H9 (cell line): ENCODE measurements around the gene HRAS. TPM values are rescaled to one million over a fixed set of nuclear protein-coding genes. Genes with fewer than 3 reads are reported as not detected.

Experiments
- DNase-seq: peaks from one replicate; pipeline ENCODE4 v3.0.0-alpha.2; 2017
- H2AFZ ChIP-seq: one replicate; pipeline ENCODE4 v1.6.1; 2013; ENCODE audit warnings: mild to moderate bottlenecking, low read length, control low read depth, moderate library complexity
- H2AK5ac ChIP-seq: 2 replicates; pipeline ENCODE4 v1.6.1; 2013; ENCODE audit warnings: low read length, control low read depth, mixed read lengths; ENCODE audit not compliant: insufficient read length
- H2BK120ac ChIP-seq: one replicate; pipeline ENCODE4 v1.6.1; 2013; ENCODE audit warnings: low read depth, mild to moderate bottlenecking, low read length, control low read depth, inconsistent platforms; ENCODE audit not compliant: poor library complexity, severe bottlenecking
- H2BK12ac ChIP-seq: 2 replicates; pipeline ENCODE4 v1.6.1; 2013; ENCODE audit warnings: low read length, control low read depth, mixed read lengths, low read depth; ENCODE audit not compliant: insufficient read length
- H2BK15ac ChIP-seq: 2 replicates; pipeline ENCODE4 v1.6.1; 2013; ENCODE audit warnings: low read depth, low read length, control low read depth
- H2BK20ac ChIP-seq: one replicate; pipeline ENCODE4 v1.6.1; 2013; ENCODE audit warnings: low read depth, mild to moderate bottlenecking, low read length, control low read depth, inconsistent platforms; ENCODE audit not compliant: poor library complexity, severe bottlenecking
- H2BK5ac ChIP-seq: 2 replicates; pipeline ENCODE4 v1.6.1; 2013; ENCODE audit warnings: low read length, control low read depth, mixed read lengths; ENCODE audit not compliant: insufficient read length
- H3K14ac ChIP-seq: 2 replicates; pipeline ENCODE4 v1.6.1; 2013; ENCODE audit warnings: low read length, control low read depth; ENCODE audit not compliant: insufficient read depth
- H3K18ac ChIP-seq: 2 replicates; pipeline ENCODE4 v1.6.1; 2013; ENCODE audit warnings: low read depth, mild to moderate bottlenecking, mixed read lengths, low read length, control low read depth; ENCODE audit not compliant: insufficient read length
- H3K23ac ChIP-seq: 2 replicates; pipeline ENCODE4 v1.6.1; 2013; ENCODE audit warnings: low read length, control low read depth, mixed read lengths, low read depth; ENCODE audit not compliant: insufficient read length
- H3K23me2 ChIP-seq: 2 replicates; pipeline ENCODE4 v1.6.1; 2013; ENCODE audit warnings: low read depth, mild to moderate bottlenecking, mixed read lengths, low read length, control low read depth; ENCODE audit not compliant: insufficient read length, poor library complexity, severe bottlenecking
- H3K27ac ChIP-seq: 2 replicates; pipeline ENCODE4 v1.5.1; 2013; ENCODE audit warnings: low read length, control low read depth, mixed read lengths, low read depth; ENCODE audit not compliant: insufficient read length
- H3K27me3 ChIP-seq: 2 replicates; pipeline ENCODE4 v1.6.1; 2013; ENCODE audit warnings: low read length, control low read depth, inconsistent platforms; ENCODE audit not compliant: insufficient read depth
- H3K4ac ChIP-seq: 2 replicates; pipeline ENCODE4 v1.6.1; 2013; ENCODE audit warnings: low read depth, mild to moderate bottlenecking, control low read depth, inconsistent platforms, low read length, moderate library complexity
- H3K4me1 ChIP-seq: 2 replicates; pipeline ENCODE4 v1.6.1; 2013; ENCODE audit warnings: low read length, control low read depth, inconsistent platforms; ENCODE audit not compliant: insufficient read depth
- H3K4me2 ChIP-seq: 2 replicates; pipeline ENCODE4 v1.6.1; 2013; ENCODE audit warnings: low read length, control low read depth, mixed read lengths; ENCODE audit not compliant: insufficient read length, insufficient read depth
- H3K56ac ChIP-seq: 2 replicates; pipeline ENCODE4 v1.6.1; 2013; ENCODE audit warnings: low read depth, mild to moderate bottlenecking, mixed read lengths, low read length, control low read depth; ENCODE audit not compliant: insufficient read length
- H3K79me1 ChIP-seq: 2 replicates; pipeline ENCODE4 v1.6.1; 2013; ENCODE audit warnings: low read depth, mild to moderate bottlenecking, moderate library complexity, low read length, control low read depth, inconsistent platforms; ENCODE audit not compliant: insufficient read depth, poor library complexity, severe bottlenecking
- H3K79me2 ChIP-seq: 2 replicates; pipeline ENCODE4 v1.6.1; 2013; ENCODE audit warnings: low read length, control low read depth, inconsistent platforms; ENCODE audit not compliant: insufficient read depth
- H3K9ac ChIP-seq: 2 replicates; pipeline ENCODE4 v1.6.1; 2013; ENCODE audit warnings: low read length, control low read depth, mixed read lengths; ENCODE audit not compliant: insufficient read length; ENCODE audit errors: extremely low read depth
- H3K9me3 ChIP-seq: one replicate; pipeline ENCODE4 v1.6.1; 2013; ENCODE audit warnings: low read depth, low read length, inconsistent platforms; ENCODE audit not compliant: control insufficient read depth
- H3T11ph ChIP-seq: one replicate; pipeline ENCODE4 v1.6.1; 2013; ENCODE audit warnings: mild to moderate bottlenecking, low read length, control low read depth, inconsistent platforms
- H4K20me1 ChIP-seq: one replicate; pipeline ENCODE4 v1.6.1; 2013; ENCODE audit not compliant: control insufficient read depth, insufficient read length, insufficient read depth
- H4K5ac ChIP-seq: 2 replicates; pipeline ENCODE4 v1.6.1; 2013; ENCODE audit warnings: low read depth, mild to moderate bottlenecking, mixed read lengths, low read length, control low read depth; ENCODE audit not compliant: insufficient read length
- H4K8ac ChIP-seq: replicated peaks from 2 replicates; pipeline ENCODE4 v1.6.1; 2013; ENCODE audit warnings: low read length, control low read depth, mixed read lengths, low read depth; ENCODE audit not compliant: insufficient read length
- H4K91ac ChIP-seq: 2 replicates; pipeline ENCODE4 v1.6.1; 2013; ENCODE audit warnings: low read depth, mild to moderate bottlenecking, moderate library complexity, mixed read lengths, low read length, control low read depth; ENCODE audit not compliant: insufficient read length
- H3K27ac Mint-ChIP-seq, 3 experiments: 2 replicates in 2 of 3; 3 replicates in 1 of 3; pipeline ENCODE4 v1.8.0; 2020 to 2021; ENCODE audit warnings: mixed read lengths in 3 of 3, mild to moderate bottlenecking in 1 of 3, moderate library complexity in 1 of 3
- H3K27me3 Mint-ChIP-seq: 2 replicates; pipeline ENCODE4 v1.8.0; 2021; ENCODE audit warnings: low read depth, mild to moderate bottlenecking, moderate library complexity, mixed read lengths
- H3K36me3 Mint-ChIP-seq, 3 experiments: 2 replicates in 2 of 3; 3 replicates in 1 of 3; pipeline ENCODE4 v1.8.0; 2020 to 2021; ENCODE audit warnings: low read depth in 3 of 3, mixed read lengths in 3 of 3; ENCODE audit not compliant: insufficient read depth in 1 of 3
- H3K4me1 Mint-ChIP-seq, 2 experiments: 2 replicates each; pipeline ENCODE4 v1.8.0; 2020; ENCODE audit warnings: mixed read lengths in 2 of 2
- H3K4me3 Mint-ChIP-seq, 2 experiments: 2 replicates in 1 of 2; 3 replicates in 1 of 2; pipeline ENCODE4 v1.8.0; 2020 to 2021; ENCODE audit warnings: mild to moderate bottlenecking in 2 of 2, mixed read lengths in 2 of 2, moderate library complexity in 1 of 2
- H3K9me3 Mint-ChIP-seq, 2 experiments: 2 replicates in 1 of 2; 3 replicates in 1 of 2; pipeline ENCODE4 v1.8.0; 2020; ENCODE audit warnings: mild to moderate bottlenecking in 2 of 2, mixed read lengths in 2 of 2, moderate library complexity in 1 of 2
- WGBS: extraction: QIAGEN DNeasy Blood & Tissue Kit; methylation state at CpG from one replicate; pipeline ENCODE4 v1.1.7; 2013; ENCODE audit warnings: missing lambda C conversion rate, low lambda C conversion rate, mixed read lengths; ENCODE audit not compliant: insufficient read length; ENCODE audit errors: extremely low coverage; 5-methylcytosine and 5-hydroxymethylcytosine counted together
- total RNA-seq: library from RNA; stranded (reverse); gene quantifications from 2 replicates; pipeline ENCODE4 v1.2.1, GENCODE V29; 2021
- TF ChIP-seq, protein P1 (sequence below): fragments of 200-600 bp; sonication (generic); conservative IDR thresholded peaks from 3 replicates; pipeline ENCODE4 v1.8.0; 2021; ENCODE audit warnings: antibody characterized with exemption, mild to moderate bottlenecking

Gene HRAS
- total RNA-seq, 1 experiment from 2014 or later, result 61.8 TPM

GRCh38 chr11:530960-531831 lies 4.2 kb downstream of the HRAS start:
- WGBS, result no CpG with 5 or more reads among the region's 28 CpGs
- no peak overlapping the region for H2AFZ ChIP-seq
- peaks cover 10% of the 10 kb centered on the region for H3K23me2 ChIP-seq
- no peak overlapping the region for H3K4ac ChIP-seq
- no peak overlapping the region for H3T11ph ChIP-seq
- Mint-ChIP-seq H3K36me3 (peaks cover 5 to 18% (median 10%) of the 10 kb centered on the region in 3 experiments; a peak in 5 of 7 replicates), H3K4me3 (no peak overlapping the region), H3K9me3 (peaks cover 0 to 1% of the 10 kb centered on the region in 2 experiments; a peak in 1 of 5 replicates), H3K4me1 (peaks cover 2% of the 10 kb centered on the region in 2 experiments; a peak in 1 of 4 replicates), H3K27ac (no peak overlapping the region), H3K27me3 (peaks cover under 1% of the 10 kb centered on the region)
- H2BK5ac ChIP-seq, result no peak overlapping the region
- H3K4me2 ChIP-seq, result no peak overlapping the region
- H2BK120ac ChIP-seq, result no peak overlapping the region
- H4K8ac ChIP-seq, result no peak overlapping the region
- H4K91ac ChIP-seq, result no peak overlapping the region
- H4K20me1 ChIP-seq, result no peaks in the 10 kb centered on the region
- H3K79me2 ChIP-seq, result no peaks in the 10 kb centered on the region
- H3K27ac ChIP-seq, result no peak overlapping the region
- TF ChIP-seq, protein P1, sequence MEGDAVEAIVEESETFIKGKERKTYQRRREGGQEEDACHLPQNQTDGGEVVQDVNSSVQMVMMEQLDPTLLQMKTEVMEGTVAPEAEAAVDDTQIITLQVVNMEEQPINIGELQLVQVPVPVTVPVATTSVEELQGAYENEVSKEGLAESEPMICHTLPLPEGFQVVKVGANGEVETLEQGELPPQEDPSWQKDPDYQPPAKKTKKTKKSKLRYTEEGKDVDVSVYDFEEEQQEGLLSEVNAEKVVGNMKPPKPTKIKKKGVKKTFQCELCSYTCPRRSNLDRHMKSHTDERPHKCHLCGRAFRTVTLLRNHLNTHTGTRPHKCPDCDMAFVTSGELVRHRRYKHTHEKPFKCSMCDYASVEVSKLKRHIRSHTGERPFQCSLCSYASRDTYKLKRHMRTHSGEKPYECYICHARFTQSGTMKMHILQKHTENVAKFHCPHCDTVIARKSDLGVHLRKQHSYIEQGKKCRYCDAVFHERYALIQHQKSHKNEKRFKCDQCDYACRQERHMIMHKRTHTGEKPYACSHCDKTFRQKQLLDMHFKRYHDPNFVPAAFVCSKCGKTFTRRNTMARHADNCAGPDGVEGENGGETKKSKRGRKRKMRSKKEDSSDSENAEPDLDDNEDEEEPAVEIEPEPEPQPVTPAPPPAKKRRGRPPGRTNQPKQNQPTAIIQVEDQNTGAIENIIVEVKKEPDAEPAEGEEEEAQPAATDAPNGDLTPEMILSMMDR, result no peak
- no peak overlapping the region for H2BK15ac ChIP-seq
- H2BK12ac ChIP-seq, result no peak overlapping the region
- H3K9me3 ChIP-seq, result no peaks in the 10 kb centered on the region
- no peaks in the 10 kb centered on the region for H3K4me1 ChIP-seq
- no peaks in the 10 kb centered on the region for H3K79me1 ChIP-seq
- H4K5ac ChIP-seq, result no peak overlapping the region
- no peak overlapping the region for H2BK20ac ChIP-seq
- H3K14ac ChIP-seq, result no peak overlapping the region
- H3K18ac ChIP-seq, result no peak overlapping the region
- H3K27me3 ChIP-seq, result no peaks in the 10 kb centered on the region
- H3K9ac ChIP-seq, result no peak overlapping the region
- DNase-seq, result no peak
- H3K23ac ChIP-seq, result no peak overlapping the region
- H3K56ac ChIP-seq, result no peak overlapping the region
- H2AK5ac ChIP-seq, result no peak overlapping the region
